SK-N-MC (cell line): ENCODE measurements around the gene RBM20.

Source experiments
- DNase-seq: peaks from one replicate; pipeline ENCODE4 v3.0.0-alpha.2; 2011; ENCODE audit warnings: low read depth, low spot score
- H3K27ac ChIP-seq: fragments of 200-600 bp; sonication (generic); 2 replicates; pipeline ENCODE4 v1.5.1; 2016; ENCODE audit warnings: mixed run types
- H3K36me3 ChIP-seq: fragments of 200-600 bp; sonication (generic); 2 replicates; pipeline ENCODE4 v1.6.1; 2017; ENCODE audit warnings: antibody characterized with exemption, low read length, mixed read lengths; ENCODE audit not compliant: insufficient read depth
- H3K4me3 ChIP-seq: fragments of 200-600 bp; sonication (generic); 2 replicates; pipeline ENCODE4 v1.5.1; 2016
- H3K9ac ChIP-seq: fragments of 200-600 bp; sonication (generic); 2 replicates; pipeline ENCODE4 v1.8.0; 2017; ENCODE audit warnings: mixed run types, mixed read lengths; ENCODE audit not compliant: insufficient read length
- H3K9me3 ChIP-seq: fragments of 200-600 bp; sonication (generic); 2 replicates; pipeline ENCODE4 v1.6.1; 2017; ENCODE audit warnings: low read depth, mild to moderate bottlenecking, antibody characterized with exemption, low read length, moderate library complexity, mixed read lengths
- EZH2 ChIP-seq: fragments of 200-600 bp; sonication (generic); IDR thresholded peaks from one replicate; pipeline ENCODE4 v1.6.1; 2017; ENCODE audit warnings: antibody characterized with exemption
- FOXP2 ChIP-seq: optimal IDR thresholded peaks from 2 replicates; pipeline ENCODE3; 2011; ENCODE audit warnings: mild to moderate bottlenecking, moderate library complexity; ENCODE audit not compliant: insufficient read depth; ENCODE audit errors: extremely low read length, control extremely low read depth
- POLR2AphosphoS5 ChIP-seq: IDR thresholded peaks from 2 replicates; pipeline ENCODE4 v1.6.1; 2012; ENCODE audit warnings: mild to moderate bottlenecking, low read depth, low read length, borderline replicate concordance

The RBM20 gene

DNA sequence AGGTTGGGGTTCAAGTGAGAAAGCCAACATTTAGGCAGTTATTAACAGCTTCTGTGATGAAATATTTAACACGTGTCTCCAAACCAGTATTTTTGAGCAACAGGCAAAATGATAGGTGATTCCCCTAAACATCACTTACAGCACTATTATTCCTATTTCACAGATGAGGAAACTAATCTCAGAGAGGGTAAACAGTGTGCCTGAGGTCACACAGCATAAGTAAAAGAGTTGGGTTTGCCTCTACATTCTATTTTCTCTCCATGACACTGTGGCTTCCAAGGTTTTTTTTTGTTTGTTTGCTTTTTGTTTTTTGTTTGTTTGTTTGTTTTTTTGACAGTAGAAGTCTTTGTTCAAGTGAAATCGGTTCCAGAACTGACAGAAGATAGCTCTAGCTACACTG is 184.4 kb downstream of the RBM20 start:
- DNase-seq, result no peak
- Histone ChIP-seq H3K36me3 (no peaks in the 10 kb centered on the region), H3K9me3 (no peaks in the 10 kb centered on the region), H3K4me3 (no peak overlapping the region), H3K27ac (no peak overlapping the region), H3K9ac (no peak overlapping the region)
- TF ChIP-seq EZH2 (no peak), FOXP2 (no peak), POLR2AphosphoS5 (no peak)

DNA sequence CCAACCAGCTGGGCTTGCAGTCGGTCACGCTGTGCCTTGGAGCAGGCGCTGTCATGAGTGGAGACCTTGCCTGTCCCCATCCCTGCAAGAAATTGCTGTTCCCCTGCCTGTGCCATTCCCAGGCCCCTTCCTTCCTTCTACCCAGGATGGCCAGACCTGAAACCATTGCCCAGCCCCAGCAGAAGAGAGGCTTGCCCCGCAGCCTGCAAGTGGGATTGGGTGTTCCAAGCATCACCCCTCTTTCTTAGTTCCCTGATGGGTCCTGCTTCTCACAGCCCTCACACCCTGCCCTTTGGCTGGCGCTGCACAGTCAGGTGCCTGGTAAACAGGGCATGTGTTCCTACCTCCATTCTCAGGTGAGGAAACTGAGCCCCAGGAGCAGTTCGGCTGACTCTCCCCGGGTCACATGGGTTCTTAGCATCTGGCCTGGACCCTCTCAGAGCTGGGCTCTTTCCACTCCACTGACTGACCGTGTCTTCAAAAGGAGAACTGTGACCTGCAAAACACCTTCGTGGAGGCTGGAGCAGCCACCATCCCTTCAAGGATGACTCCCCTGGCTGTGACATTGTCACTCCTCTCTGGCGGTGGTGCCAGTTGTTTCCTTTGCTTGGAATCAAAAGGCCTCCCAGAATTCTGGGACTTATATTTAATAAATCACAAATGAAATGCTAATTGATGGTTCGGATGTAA is 185.7 kb downstream of the RBM20 start:
- no peak overlapping the region for H3K9ac ChIP-seq
- H3K4me3 ChIP-seq, result no peak overlapping the region
- TF ChIP-seq FOXP2, result no peak
- TF ChIP-seq POLR2AphosphoS5, result no peak
- no peak for TF ChIP-seq EZH2
- no peaks in the 10 kb centered on the region for H3K36me3 ChIP-seq
- no peak for DNase-seq
- no peaks in the 10 kb centered on the region for H3K9me3 ChIP-seq
- H3K27ac ChIP-seq, result no peak overlapping the region

DNA sequence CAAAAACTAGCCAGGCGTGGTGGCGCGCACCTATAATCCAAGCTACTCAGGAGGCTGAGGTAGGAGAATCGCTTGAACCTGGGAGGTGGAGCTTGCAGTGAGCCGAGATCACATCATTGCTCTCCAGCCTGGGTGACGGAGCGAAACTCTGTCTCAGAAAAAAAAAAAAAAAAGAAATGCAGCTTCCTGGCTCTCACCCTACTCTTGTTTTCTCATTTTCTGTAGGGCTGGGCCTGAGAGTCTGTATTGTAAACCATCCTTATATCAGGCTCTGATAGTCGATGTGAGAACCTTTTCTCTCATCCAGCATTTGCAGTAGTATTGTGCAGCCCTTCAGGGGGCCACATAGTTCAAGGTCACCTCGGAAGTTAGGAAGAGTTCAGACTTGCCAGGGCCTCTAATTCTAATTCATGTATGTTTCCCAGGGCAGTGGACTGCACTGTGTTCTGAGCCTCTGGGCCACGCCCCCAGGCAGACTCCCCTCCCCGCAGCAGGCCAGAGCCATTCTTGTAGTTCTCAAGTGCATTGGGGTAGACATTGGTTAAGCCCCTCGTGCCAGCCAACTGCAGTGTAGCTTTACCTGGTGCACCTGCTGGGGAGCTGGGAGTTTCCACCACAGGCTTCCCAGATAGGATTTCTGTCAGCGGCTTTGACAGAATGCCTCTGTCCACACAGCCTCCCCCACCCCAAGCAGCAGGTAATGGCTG is 189.3 kb downstream of the RBM20 start:
- no peak overlapping the region for H3K9ac ChIP-seq
- TF ChIP-seq EZH2 (no peak), FOXP2 (no peak), POLR2AphosphoS5 (no peak)

GRCh38 chr10:110833941-110834628 is 189.9 kb downstream of the RBM20 start:
- Histone ChIP-seq H3K27ac (no peak overlapping the region), H3K4me3 (no peak overlapping the region), H3K36me3 (no peaks in the 10 kb centered on the region), H3K9ac (no peak overlapping the region), H3K9me3 (no peaks in the 10 kb centered on the region)
- DNase-seq, result no peak
- TF ChIP-seq POLR2AphosphoS5 (no peak), EZH2 (no peak), FOXP2 (no peak)

More for the DNA sequence above, 189.3 kb downstream of the RBM20 start:
- Histone ChIP-seq H3K27ac (no peak overlapping the region), H3K9me3 (no peaks in the 10 kb centered on the region), H3K36me3 (no peaks in the 10 kb centered on the region), H3K4me3 (no peak overlapping the region)
- no peak for DNase-seq

- Histone ChIP-seq H3K9ac (no peak overlapping the region), H3K4me3 (no peak overlapping the region), H3K36me3 (no peaks in the 10 kb centered on the region), H3K27ac (no peak overlapping the region; the same call in 1 of the 2 replicates), H3K9me3 (no peaks in the 10 kb centered on the region)
- DNase-seq, result no peak
- TF ChIP-seq EZH2, result no peak
- no peak for TF ChIP-seq POLR2AphosphoS5
- no peak for TF ChIP-seq FOXP2
Measured at GRCh38 chr10:110834629-110835301, 190.6 kb downstream of the RBM20 start.

DNA sequence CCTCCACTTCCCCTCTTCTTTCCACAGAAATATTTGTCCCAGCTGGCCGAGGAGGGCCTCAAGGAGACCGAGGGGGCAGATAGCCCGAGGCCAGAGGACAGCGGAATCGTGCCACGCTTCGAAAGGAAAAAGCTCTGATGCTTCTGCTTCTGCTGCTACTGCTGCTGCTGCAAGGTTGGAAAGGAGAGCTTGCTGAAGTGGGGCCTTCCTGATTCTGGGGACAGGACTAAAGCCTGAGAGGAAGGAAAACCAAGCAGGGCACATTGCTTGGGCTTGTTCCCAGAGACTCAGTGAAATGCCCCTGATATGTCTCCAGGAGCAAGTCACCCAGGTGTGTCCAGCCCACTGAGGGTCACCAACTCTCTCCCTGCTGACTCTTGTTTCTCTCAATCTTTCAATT is 191.7 kb downstream of the RBM20 start:
- H3K27ac ChIP-seq, result no peak overlapping the region
- DNase-seq, result no peak
- TF ChIP-seq POLR2AphosphoS5 (no peak), FOXP2 (no peak), EZH2 (no peak)
- H3K36me3 ChIP-seq, result no peaks in the 10 kb centered on the region
- H3K4me3 ChIP-seq, result no peak overlapping the region
- H3K9ac ChIP-seq, result no peak overlapping the region
- no peaks in the 10 kb centered on the region for H3K9me3 ChIP-seq

DNA sequence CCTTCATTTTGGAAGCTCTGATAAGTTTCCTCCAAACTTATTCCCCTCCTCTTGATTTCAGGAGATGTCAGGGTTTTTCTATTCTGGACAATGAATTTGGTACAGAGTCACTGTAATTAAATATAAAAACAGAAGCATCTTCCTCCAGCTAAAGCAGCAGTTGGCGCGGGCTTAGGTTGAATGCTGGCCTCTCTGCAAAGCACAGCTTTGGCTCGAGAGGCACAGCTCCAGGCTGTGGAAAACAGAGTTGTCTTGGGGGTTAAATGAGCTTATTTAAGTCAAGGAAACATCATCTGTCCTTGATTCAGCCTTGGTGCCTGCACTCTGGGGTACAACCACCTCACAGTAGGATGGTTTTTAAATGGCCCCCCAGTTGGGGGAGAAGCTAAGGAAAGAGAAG is 192.6 kb downstream of the RBM20 start:
- no peak overlapping the region for H3K4me3 ChIP-seq
- H3K9ac ChIP-seq, result no peak overlapping the region
- DNase-seq, result no peak
- H3K36me3 ChIP-seq, result no peaks in the 10 kb centered on the region
- no peak for TF ChIP-seq FOXP2
- no peak for TF ChIP-seq POLR2AphosphoS5
- no peak for TF ChIP-seq EZH2
- no peak overlapping the region for H3K27ac ChIP-seq
- no peaks in the 10 kb centered on the region for H3K9me3 ChIP-seq
